H1 (cell line): ENCODE measurements around the gene ADPRS.

Experiments
- CBX8 ChIP-seq: fragments of 300-800, 300-1000 bp; sonication (generic); IDR thresholded peaks from 2 replicates; pipeline ENCODE4 v1.7.1; 2016; ENCODE audit warnings: low read depth, low read length, borderline replicate concordance
- CHD2 ChIP-seq: IDR thresholded peaks from 2 replicates; pipeline ENCODE4 v1.6.1; 2012; ENCODE audit warnings: low read length, improper control_type of control experiment
- CHD7 ChIP-seq: fragments of 300-600 bp; sonication (generic); IDR thresholded peaks from 2 replicates; pipeline ENCODE4 v1.7.1; 2012; ENCODE audit warnings: low read length, moderate library complexity, mild to moderate bottlenecking, inconsistent platforms; ENCODE audit not compliant: insufficient replicate concordance
- CTCF ChIP-seq, 3 experiments: IDR thresholded peaks; 1 replicate in 2 of 3; 2 replicates in 1 of 3; pipeline versions ENCODE4 v1.5.1 to v1.6.1; 2011; ENCODE audit warnings: low read length in 3 of 3, mild to moderate bottlenecking in 3 of 3, inconsistent platforms in 2 of 3, low read depth in 1 of 3, moderate library complexity in 1 of 3; ENCODE audit not compliant: insufficient read depth in 1 of 3; ENCODE audit errors: control extremely low read depth in 1 of 3
- EGR1 ChIP-seq: IDR thresholded peaks from 2 replicates; pipeline ENCODE4 v1.6.1; 2011; ENCODE audit warnings: low read depth, low read length, borderline replicate concordance
- KDM1A ChIP-seq: fragments of 200-600, 300-600 bp; sonication (generic); IDR thresholded peaks from 2 replicates; pipeline ENCODE4 v1.7.1; 2016; ENCODE audit warnings: mild to moderate bottlenecking, low read length, borderline replicate concordance
- NRF1 ChIP-seq: IDR thresholded peaks from 2 replicates; pipeline ENCODE4 v1.6.1; 2011; ENCODE audit warnings: mild to moderate bottlenecking, low read depth, low read length, improper control_type of control experiment
- PHF8 ChIP-seq: fragments of 200-600 bp; sonication (generic); conservative IDR thresholded peaks from 2 replicates; pipeline ENCODE4 v1.7.1; 2012; ENCODE audit warnings: low read depth, mild to moderate bottlenecking, inconsistent platforms, low read length, moderate library complexity
- POLR2A ChIP-seq, 2 experiments: IDR thresholded peaks; 1 replicate in 1 of 2; 2 replicates in 1 of 2; pipeline ENCODE4 v1.6.1; 2011; ENCODE audit warnings: low read depth in 2 of 2, low read length in 2 of 2, mild to moderate bottlenecking in 2 of 2; ENCODE audit errors: control extremely low read depth in 1 of 2
- POLR2AphosphoS5 ChIP-seq: IDR thresholded peaks from 2 replicates; pipeline ENCODE4 v1.6.1; 2011; ENCODE audit warnings: low read depth, low read length
- SP1 ChIP-seq: IDR thresholded peaks from 2 replicates; pipeline ENCODE4 v1.6.1; 2011; ENCODE audit warnings: low read depth, low read length
- YY1 ChIP-seq: IDR thresholded peaks from 2 replicates; pipeline ENCODE4 v1.6.1; 2011; ENCODE audit warnings: low read depth, mild to moderate bottlenecking, low read length

DNA sequence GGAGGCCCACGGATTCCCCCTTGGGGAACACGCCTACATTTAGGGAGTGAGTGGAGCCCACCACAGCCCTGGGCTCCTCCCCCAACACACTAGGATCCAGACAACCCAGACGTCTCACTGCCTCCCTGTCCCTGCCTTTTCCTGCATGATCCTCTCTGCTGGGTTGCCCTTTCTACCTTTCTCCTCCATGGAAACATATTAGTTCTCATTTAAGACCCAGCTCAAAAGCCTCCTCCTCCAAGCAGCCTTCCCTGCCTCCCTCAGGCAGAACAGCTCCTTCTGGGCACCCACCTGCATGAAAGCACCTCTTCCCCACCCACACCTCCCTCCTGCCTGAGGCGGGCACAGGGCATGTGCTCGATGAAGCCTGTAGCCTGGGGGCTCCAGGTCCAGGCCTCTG lies 25.7 kb downstream of the ADPRS start:
- TF ChIP-seq CTCF (IDR thresholded peaks at IDR 0.05; ENCODE audit: control extremely low read depth in 1 of 3, insufficient read depth in 1 of 3, low read depth in 1 of 3, low read length in 3 of 3) (no peak), KDM1A (no peak), POLR2A (IDR thresholded peaks at IDR 0.05; ENCODE audit: control extremely low read depth in 1 of 2, low read depth in 2 of 2, low read length in 2 of 2) (no peak), SP1 (no peak), CBX8 (no peak), POLR2AphosphoS5 (no peak), CHD2 (no peak), PHF8 (no peak), NRF1 (no peak), EGR1 (no peak), YY1 (no peak), CHD7 (no peak)
